ENCODE data around the gene NUAK1. TPM values are rescaled to one million over a fixed set of nuclear protein-coding genes. Genes with fewer than 3 reads are reported as not detected.

Gene NUAK1
- total and polyA plus RNA-seq, 4 donors, result 2.9 to 14.1 (median 9.2) TPM

DNA sequence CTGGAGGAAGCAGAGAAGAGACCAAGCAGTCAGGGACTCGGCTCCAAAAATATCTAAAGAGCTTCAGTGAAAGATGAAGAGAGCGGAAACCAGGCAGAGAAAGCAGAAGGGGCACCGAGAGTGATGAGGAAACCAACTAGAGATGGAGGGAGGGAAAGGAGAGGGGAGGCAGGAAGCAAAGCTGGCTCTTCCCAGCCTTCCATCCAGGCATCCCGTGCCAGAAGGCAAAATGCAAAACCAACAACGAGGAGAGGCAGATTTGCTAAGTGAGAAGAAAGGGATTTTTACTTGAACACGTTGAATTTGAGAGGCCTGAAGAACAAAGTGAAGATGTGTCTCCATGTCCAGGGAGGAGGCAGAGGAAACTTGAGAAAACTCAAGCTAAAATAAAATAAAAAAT, 90.1 kb downstream of the NUAK1 start:
- TF ChIP-seq, protein P1, sequence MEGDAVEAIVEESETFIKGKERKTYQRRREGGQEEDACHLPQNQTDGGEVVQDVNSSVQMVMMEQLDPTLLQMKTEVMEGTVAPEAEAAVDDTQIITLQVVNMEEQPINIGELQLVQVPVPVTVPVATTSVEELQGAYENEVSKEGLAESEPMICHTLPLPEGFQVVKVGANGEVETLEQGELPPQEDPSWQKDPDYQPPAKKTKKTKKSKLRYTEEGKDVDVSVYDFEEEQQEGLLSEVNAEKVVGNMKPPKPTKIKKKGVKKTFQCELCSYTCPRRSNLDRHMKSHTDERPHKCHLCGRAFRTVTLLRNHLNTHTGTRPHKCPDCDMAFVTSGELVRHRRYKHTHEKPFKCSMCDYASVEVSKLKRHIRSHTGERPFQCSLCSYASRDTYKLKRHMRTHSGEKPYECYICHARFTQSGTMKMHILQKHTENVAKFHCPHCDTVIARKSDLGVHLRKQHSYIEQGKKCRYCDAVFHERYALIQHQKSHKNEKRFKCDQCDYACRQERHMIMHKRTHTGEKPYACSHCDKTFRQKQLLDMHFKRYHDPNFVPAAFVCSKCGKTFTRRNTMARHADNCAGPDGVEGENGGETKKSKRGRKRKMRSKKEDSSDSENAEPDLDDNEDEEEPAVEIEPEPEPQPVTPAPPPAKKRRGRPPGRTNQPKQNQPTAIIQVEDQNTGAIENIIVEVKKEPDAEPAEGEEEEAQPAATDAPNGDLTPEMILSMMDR (IDR thresholded peaks at IDR 0.05; ENCODE audit: control extremely low read depth, extremely low read depth), result no peak
- no peak overlapping the region for H3K9ac ChIP-seq (ENCODE audit: insufficient read depth in 1 of 2, low read length in 2 of 2)
- no peaks in the 10 kb centered on the region for H3K27me3 ChIP-seq (ENCODE audit: control insufficient read depth in 3 of 3, insufficient read depth in 3 of 3, low read length in 2 of 3)
- no peak overlapping the region for H3K4me3 ChIP-seq
- DNase-seq (peak in 1 of 3 donors; percentile 26), ATAC-seq (ENCODE audit: insufficient read depth, low FRiP score) (no peak)
- peak overlapping the region in 1 of 2 donors; percentile 49 for H3K27ac ChIP-seq (ENCODE audit: low read depth in 1 of 2, low read length in 1 of 2)
- no peaks in the 10 kb centered on the region for H3K36me3 ChIP-seq (ENCODE audit: control insufficient read depth in 4 of 4, insufficient read depth in 4 of 4, low read length in 4 of 4)
- peaks cover 0 to 6% (median 0%) of the 10 kb centered on the region in 5 donors for H3K4me1 ChIP-seq (ENCODE audit: control insufficient read depth in 5 of 5, insufficient read depth in 5 of 5, low read length in 5 of 5)
- peaks cover 0 to 2% (median 0%) of the 10 kb centered on the region in 4 donors for H3K9me3 ChIP-seq (ENCODE audit: control insufficient read depth in 4 of 4, insufficient read depth in 3 of 4, low read length in 3 of 4)
- 65 to 70% methylated on average over 6 of the region's 6 CpGs for WGBS, 2 donors

DNA sequence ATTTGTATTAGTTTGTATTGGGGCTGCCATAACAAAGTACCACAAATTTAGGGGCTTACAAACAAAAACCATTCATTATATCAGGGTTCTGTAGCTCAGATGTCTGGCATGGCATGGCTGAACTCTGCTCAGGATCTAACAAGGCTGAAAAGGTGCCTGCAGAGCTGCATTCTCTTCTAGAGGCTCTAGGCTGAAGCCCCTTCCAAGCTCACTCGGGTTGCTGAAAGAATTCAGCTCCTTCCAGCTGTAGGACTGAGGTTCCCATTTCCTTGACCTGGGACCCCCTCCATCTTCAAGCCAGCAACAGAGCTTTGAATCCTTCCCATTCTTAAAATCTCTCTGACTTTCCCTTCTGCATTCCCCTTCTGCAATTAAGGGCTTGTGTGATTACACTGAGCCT, 90.7 kb downstream of the NUAK1 start:
- no peak overlapping the region for H3K9ac ChIP-seq (ENCODE audit: insufficient read depth in 1 of 2, low read length in 2 of 2)

DNA sequence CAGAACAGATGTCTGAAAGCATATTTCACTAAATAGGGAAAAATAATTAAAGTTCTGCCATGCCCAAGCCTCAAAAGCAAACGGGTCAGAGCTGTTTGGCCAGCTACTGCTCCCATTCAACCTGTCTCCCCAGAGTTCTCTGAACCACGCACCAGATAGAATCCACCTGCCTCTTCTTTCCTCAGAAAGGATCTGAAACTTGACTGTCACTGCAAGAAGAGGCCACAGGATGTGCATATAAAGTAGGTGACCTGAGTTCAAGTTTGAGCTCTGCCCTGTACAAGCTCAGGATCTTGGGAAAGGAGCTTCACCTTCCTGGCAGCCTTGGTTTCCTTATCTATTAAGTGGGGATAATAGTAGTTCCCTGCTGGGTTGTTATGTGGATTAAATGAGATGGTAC, 91.8 kb downstream of the NUAK1 start:
- WGBS, 2 donors, result 87 to 90% methylated on average over 2 of the region's 2 CpGs
- no peak for ATAC-seq (ENCODE audit: insufficient read depth, low FRiP score)

More for the DNA sequence above, 90.7 kb downstream of the NUAK1 start:
- Histone ChIP-seq H3K4me1 (ENCODE audit: control insufficient read depth in 5 of 5, insufficient read depth in 5 of 5, low read length in 5 of 5) (peaks cover 0 to 6% (median 0%) of the 10 kb centered on the region in 5 donors), H3K4me3 (no peak overlapping the region), H3K9me3 (ENCODE audit: control insufficient read depth in 4 of 4, insufficient read depth in 3 of 4, low read length in 3 of 4) (peaks cover 0 to 2% (median 0%) of the 10 kb centered on the region in 4 donors), H3K27me3 (ENCODE audit: control insufficient read depth in 3 of 3, insufficient read depth in 3 of 3, low read length in 2 of 3) (no peaks in the 10 kb centered on the region), H3K27ac (ENCODE audit: low read depth in 1 of 2, low read length in 1 of 2) (no peak overlapping the region), H3K36me3 (ENCODE audit: control insufficient read depth in 4 of 4, insufficient read depth in 4 of 4, low read length in 4 of 4) (no peaks in the 10 kb centered on the region)
- TF ChIP-seq, protein P1 (IDR thresholded peaks at IDR 0.05; ENCODE audit: control extremely low read depth, extremely low read depth), result no peak
- ATAC-seq (ENCODE audit: insufficient read depth, low FRiP score), result no peak
- 89 to 94% methylated on average over 1 of the region's 1 CpG for WGBS, 2 donors
- DNase-seq, result no peak

More for the DNA sequence above, 91.8 kb downstream of the NUAK1 start:
- no peaks in the 10 kb centered on the region for H3K27me3 ChIP-seq (ENCODE audit: control insufficient read depth in 3 of 3, insufficient read depth in 3 of 3, low read length in 2 of 3)
- DNase-seq, result no peak
- no peak overlapping the region for H3K4me3 ChIP-seq
- H3K9me3 ChIP-seq (ENCODE audit: control insufficient read depth in 4 of 4, insufficient read depth in 3 of 4, low read length in 3 of 4), result peaks cover 0 to 2% (median 0%) of the 10 kb centered on the region in 4 donors
- no peak overlapping the region for H3K27ac ChIP-seq (ENCODE audit: low read depth in 1 of 2, low read length in 1 of 2)
- no peaks in the 10 kb centered on the region for H3K36me3 ChIP-seq (ENCODE audit: control insufficient read depth in 4 of 4, insufficient read depth in 4 of 4, low read length in 4 of 4)
- peaks cover 0 to 6% (median 3%) of the 10 kb centered on the region in 5 donors for H3K4me1 ChIP-seq (ENCODE audit: control insufficient read depth in 5 of 5, insufficient read depth in 5 of 5, low read length in 5 of 5)
- TF ChIP-seq, protein P1 (IDR thresholded peaks at IDR 0.05; ENCODE audit: control extremely low read depth, extremely low read depth), result no peak
- no peak overlapping the region for H3K9ac ChIP-seq (ENCODE audit: insufficient read depth in 1 of 2, low read length in 2 of 2)
